Body of pancreas (tissue), 4 donors: Measurements from ENCODE around the gene MSX1. TPM values are rescaled to one million over a fixed set of nuclear protein-coding genes. Genes with fewer than 3 reads are reported as not detected.

Experiments used
- ATAC-seq: fragments of 150-250 bp; one replicate; pipeline ENCODE4 v1.9.1; 2016
- DNase-seq, 4 donors: peaks; one replicate each; pipeline ENCODE4 v3.0.0-alpha.2; 2019
- H3K27ac ChIP-seq, 4 donors: fragments of 200-600 bp; sonication (generic); 1 replicate in 3 of 4; 2 replicates in 1 of 4; pipeline versions ENCODE4 v1.5.1 to v1.6.1; 2016 to 2019; ENCODE audit warnings: mild to moderate bottlenecking in 1 of 4, mixed read lengths in 1 of 4, moderate library complexity in 1 of 4
- H3K27me3 ChIP-seq, 2 donors: fragments of 200-600 bp; sonication (generic); one replicate each; pipeline ENCODE4 v1.6.0; 2016; ENCODE audit warnings: mild to moderate bottlenecking in 1 of 2
- H3K36me3 ChIP-seq, 2 donors: fragments of 200-600 bp; sonication (generic); replicated peaks in 1 of 2; 2 replicates each; pipeline ENCODE4 v1.5.1; 2016; ENCODE audit warnings: low read depth in 2 of 2; ENCODE audit not compliant: insufficient read depth in 1 of 2
- H3K4me1 ChIP-seq: fragments of 200-600 bp; sonication (generic); one replicate; pipeline ENCODE4 v1.6.0; 2016
- H3K4me3 ChIP-seq, 2 donors: fragments of 200-600 bp; sonication (generic); 1 replicate in 1 of 2; 2 replicates in 1 of 2; pipeline ENCODE4 v1.5.1; 2016 to 2019
- H3K9me3 ChIP-seq, 3 donors: fragments of 200-600 bp; sonication (generic); 1 replicate in 2 of 3; 2 replicates in 1 of 3; pipeline ENCODE4 v1.5.1; 2016
- POLR2A ChIP-seq, 3 donors: fragments of 450-650 bp; IDR thresholded peaks; one replicate each; pipeline ENCODE4 v1.6.1; 2016; ENCODE audit warnings: antibody characterized with exemption in 3 of 3, mild to moderate bottlenecking in 2 of 3
- WGBS, 2 donors: methylation state at CpG; one replicate each; pipeline ENCODE4 v1.1.5; 2017; 5-methylcytosine and 5-hydroxymethylcytosine counted together
- intact Hi-C: fragments of 100-400 bp; cut with DNase I; formaldehyde crosslinking; loops from one replicate; pipeline ENCODE4 v1.15.1; 2023
- total RNA-seq, 2 donors: library from RNA; depleted of rRNA; stranded (reverse); fragments of >200 nt; gene quantifications; one replicate each; pipeline ENCODE4 v1.1.0, GENCODE V29; 2016
- TF ChIP-seq, protein P1 (sequence below), 7 experiments: fragments of 450-650 bp in 4 of 7; fragments of 200-600 bp in 3 of 7; sonication (generic) in 3 of 7; IDR thresholded peaks; one replicate each; pipeline ENCODE4 v1.5.1; 2016 to 2019; ENCODE audit warnings: antibody characterized with exemption in 7 of 7

Gene MSX1
- total RNA-seq, 2 donors from 2014 or later: 3.9 to 7.6 TPM

DNA sequence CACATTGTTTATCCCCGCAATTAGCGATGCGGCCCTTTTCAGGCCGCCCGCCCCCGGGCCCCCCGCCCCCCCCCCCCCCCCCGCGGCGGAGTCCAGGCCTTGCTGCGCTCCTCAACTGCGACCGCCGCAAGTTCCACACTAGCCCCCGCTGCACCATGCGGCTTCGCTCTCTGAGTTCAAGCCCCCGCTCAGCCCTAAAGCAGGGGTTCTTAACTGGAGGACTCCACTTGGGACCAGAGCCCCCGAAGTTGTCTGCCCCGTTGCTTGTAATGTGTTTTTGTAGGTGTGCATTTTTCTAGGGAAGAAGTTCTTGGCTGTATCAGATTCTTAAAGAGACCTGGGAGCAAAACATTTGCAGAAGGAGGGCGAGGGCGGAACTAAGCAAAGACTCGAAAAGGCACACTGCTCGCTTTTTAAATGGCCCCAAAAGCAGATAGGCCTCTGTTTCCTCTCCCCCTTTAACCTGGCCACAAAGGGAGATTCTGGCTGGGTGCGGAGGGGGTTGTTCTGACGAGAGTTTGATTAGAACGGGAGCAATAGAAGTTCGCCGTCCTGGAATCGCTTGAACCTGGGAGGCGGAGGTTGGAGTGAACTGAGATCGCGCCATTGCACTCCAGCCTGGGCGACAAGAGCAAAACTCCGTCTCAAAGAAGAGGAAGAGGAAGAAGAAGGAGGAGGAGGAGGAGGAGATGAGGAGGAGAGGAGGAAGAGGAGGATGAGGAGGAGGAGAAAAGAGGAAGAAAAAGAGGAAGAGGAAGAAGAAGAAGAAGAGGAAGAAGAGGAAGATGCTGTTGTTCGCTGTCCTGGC, 2.3 kb upstream of the MSX1 start:
- no peaks in the 10 kb centered on the region for H3K9me3 ChIP-seq
- H3K27ac ChIP-seq: no peak overlapping the region
- H3K36me3 ChIP-seq: no peaks in the 10 kb centered on the region
- intact Hi-C loops: no loop called here
- WGBS, 2 donors: 15 to 23% methylated on average over 22 to 34 of the region's 36 CpGs
- no peak overlapping the region for H3K4me3 ChIP-seq
- no peak for TF ChIP-seq POLR2A (IDR thresholded peaks at IDR 0.05)
- TF ChIP-seq, protein P1, sequence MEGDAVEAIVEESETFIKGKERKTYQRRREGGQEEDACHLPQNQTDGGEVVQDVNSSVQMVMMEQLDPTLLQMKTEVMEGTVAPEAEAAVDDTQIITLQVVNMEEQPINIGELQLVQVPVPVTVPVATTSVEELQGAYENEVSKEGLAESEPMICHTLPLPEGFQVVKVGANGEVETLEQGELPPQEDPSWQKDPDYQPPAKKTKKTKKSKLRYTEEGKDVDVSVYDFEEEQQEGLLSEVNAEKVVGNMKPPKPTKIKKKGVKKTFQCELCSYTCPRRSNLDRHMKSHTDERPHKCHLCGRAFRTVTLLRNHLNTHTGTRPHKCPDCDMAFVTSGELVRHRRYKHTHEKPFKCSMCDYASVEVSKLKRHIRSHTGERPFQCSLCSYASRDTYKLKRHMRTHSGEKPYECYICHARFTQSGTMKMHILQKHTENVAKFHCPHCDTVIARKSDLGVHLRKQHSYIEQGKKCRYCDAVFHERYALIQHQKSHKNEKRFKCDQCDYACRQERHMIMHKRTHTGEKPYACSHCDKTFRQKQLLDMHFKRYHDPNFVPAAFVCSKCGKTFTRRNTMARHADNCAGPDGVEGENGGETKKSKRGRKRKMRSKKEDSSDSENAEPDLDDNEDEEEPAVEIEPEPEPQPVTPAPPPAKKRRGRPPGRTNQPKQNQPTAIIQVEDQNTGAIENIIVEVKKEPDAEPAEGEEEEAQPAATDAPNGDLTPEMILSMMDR (IDR thresholded peaks at IDR 0.05): no peak
- DNase-seq (no peak), ATAC-seq (no peak)
- peaks cover 60% of the 10 kb centered on the region for H3K4me1 ChIP-seq
- H3K27me3 ChIP-seq: peaks cover 0 to 74% of the 10 kb centered on the region in 2 donors

DNA sequence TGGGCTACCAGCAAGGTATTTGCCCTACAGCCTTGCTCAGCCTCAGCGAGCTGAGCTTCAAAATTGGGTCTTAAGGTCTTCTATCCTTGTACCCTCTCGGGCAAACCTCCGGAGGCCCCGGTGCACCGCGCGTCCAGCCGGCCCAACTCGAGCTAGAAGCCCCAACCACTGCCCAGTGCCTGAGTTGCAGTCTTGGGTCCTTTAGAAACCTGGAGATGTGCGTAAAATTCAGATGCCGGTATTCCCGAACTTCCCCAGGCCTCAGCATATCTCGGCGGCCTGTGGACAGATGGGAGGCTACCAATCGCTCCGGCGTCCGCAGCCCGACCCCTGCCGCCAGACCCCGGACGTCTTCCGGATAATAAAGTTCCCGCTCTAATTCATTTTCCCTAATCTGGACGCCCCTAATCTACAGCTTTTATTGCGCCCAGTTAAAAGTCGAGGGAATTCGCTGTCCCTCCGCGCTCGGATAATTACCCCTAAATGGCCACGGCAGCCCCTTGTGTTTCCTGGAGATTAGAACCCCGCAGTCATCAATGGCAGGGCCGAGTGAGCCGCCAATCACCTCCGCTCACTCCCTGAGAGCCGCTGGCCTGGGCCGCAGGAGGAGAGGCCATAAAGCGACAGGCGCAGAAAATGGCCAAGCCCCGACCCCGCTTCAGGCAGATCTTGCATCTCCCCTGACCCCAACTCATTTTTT, 1.5 kb upstream of the MSX1 start:
- Histone ChIP-seq H3K36me3 (no peaks in the 10 kb centered on the region), H3K27ac (no peak overlapping the region), H3K27me3 (peaks cover 0 to 77% of the 10 kb centered on the region in 2 donors), H3K4me3 (no peak overlapping the region), H3K4me1 (peaks cover 58% of the 10 kb centered on the region), H3K9me3 (no peaks in the 10 kb centered on the region)
- TF ChIP-seq, protein P1 (IDR thresholded peaks at IDR 0.05): no peak
- TF ChIP-seq POLR2A (IDR thresholded peaks at IDR 0.05): no peak
- DNase-seq (no peak), ATAC-seq (no peak)
- 7 to 21% methylated on average over 33 to 42 of the region's 42 CpGs for WGBS, 2 donors
- intact Hi-C loops: no loop called here

DNA sequence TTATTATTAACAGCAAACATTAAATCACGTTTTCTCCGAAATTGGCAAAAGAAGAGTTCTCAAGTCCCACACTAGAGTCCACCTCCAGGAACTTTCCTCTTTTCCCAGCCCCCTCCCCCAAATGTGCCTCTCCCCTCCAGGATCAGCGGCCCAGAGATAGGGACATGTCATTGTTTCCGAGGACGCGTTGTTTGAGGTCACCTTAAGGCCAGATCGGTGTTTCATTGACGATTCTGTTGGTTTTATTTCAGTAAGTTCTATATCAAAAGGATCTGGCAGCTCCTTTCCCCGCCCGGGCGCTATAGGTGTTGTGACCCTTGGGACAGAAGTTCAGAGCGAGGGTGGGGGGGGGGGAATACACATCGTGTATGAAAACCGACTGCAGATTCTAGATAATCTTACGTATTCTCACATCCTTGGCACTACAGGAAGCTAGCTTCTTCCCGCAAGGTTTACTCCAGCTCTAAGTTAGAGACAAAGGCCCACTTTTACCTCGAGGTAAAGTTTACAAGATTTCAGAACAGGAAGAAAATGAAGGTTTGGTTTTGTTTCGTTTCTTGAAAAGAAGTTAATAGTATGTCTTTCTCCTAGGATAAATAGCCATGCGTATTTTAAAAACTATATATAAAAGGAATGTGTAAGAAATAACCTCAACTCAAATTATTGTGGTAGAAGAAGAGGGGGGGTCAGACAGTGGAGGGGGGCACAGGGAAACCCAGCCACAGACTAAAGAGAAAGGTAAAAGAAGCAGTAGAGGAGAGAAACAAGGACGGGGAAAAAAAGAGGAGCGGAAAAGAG, 739 bp upstream of the MSX1 start:
- Histone ChIP-seq H3K4me3 (no peak overlapping the region), H3K36me3 (no peaks in the 10 kb centered on the region), H3K27me3 (peaks cover 0 to 72% of the 10 kb centered on the region in 2 donors), H3K9me3 (no peaks in the 10 kb centered on the region), H3K27ac (no peak overlapping the region), H3K4me1 (peaks cover 51% of the 10 kb centered on the region)
- ATAC-seq: no peak
- intact Hi-C loops: no loop called here
- DNase-seq: no peak
- no peak for TF ChIP-seq POLR2A (IDR thresholded peaks at IDR 0.05)
- TF ChIP-seq, protein P1 (IDR thresholded peaks at IDR 0.05): no peak
- 21 to 25% methylated on average over 21 of the region's 21 CpGs for WGBS, 2 donors

DNA sequence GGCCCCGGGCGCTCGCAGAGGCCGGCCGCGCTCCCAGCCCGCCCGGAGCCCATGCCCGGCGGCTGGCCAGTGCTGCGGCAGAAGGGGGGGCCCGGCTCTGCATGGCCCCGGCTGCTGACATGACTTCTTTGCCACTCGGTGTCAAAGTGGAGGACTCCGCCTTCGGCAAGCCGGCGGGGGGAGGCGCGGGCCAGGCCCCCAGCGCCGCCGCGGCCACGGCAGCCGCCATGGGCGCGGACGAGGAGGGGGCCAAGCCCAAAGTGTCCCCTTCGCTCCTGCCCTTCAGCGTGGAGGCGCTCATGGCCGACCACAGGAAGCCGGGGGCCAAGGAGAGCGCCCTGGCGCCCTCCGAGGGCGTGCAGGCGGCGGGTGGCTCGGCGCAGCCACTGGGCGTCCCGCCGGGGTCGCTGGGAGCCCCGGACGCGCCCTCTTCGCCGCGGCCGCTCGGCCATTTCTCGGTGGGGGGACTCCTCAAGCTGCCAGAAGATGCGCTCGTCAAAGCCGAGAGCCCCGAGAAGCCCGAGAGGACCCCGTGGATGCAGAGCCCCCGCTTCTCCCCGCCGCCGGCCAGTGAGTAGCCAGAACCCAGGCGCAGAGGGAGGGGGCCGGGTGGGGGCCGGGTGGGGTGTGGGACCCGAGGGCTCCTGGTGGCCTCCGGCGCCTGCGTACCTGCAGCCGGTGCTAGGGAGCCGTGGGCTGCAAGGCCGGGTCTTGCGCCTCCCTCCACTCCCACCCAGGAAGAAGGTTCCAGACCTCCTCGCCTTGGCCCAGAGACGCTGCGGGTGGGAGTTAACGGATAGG, 534 bp downstream of the MSX1 start:
- peak overlapping the region in 3 of 4 donors; percentile 14 to 50 (median 47) for H3K27ac ChIP-seq
- TF ChIP-seq, protein P1 (IDR thresholded peaks at IDR 0.05): no peak
- no peak for TF ChIP-seq POLR2A (IDR thresholded peaks at IDR 0.05)
- DNase-seq: no peak
- WGBS, 2 donors: 0 to 1% methylated on average over 10 to 50 of the region's 80 CpGs
- H3K36me3 ChIP-seq: no peaks in the 10 kb centered on the region
- no peaks in the 10 kb centered on the region for H3K9me3 ChIP-seq
- peak overlapping the region in 1 of 2 donors; percentile 22 for H3K4me3 ChIP-seq
- intact Hi-C loops: no loop called here
- ATAC-seq: peak; percentile 15
- peaks cover 0 to 72% of the 10 kb centered on the region in 2 donors for H3K27me3 ChIP-seq
- peaks cover 50% of the 10 kb centered on the region for H3K4me1 ChIP-seq
